ENCODE results near the gene TAB3. TPM values are rescaled to one million over a fixed set of nuclear protein-coding genes. Genes with fewer than 3 reads are reported as not detected.

TAB3 gene
- polyA plus RNA-seq, 1 experiment: 8.6 TPM

DNA sequence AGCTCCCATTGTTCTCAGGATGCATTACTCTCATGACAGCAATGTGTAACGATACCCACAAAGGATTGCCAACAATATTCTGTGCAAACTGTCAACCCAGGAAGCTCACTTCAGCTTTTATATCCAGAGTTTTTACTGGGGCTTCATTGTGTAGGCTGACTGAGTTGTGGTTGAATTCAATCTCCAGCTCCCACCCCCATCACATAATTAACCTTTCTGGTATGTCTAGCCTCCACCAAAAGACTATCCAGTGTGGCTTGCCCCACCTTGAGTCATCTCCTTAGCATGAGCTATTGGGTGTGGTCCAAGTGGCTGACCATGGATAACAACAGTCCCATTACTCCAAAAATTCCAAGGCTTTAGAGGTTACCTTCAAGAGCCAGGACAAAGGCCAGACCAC, 17.7 kb upstream of the TAB3 start:
- H3K36me3 ChIP-seq (ENCODE audit: control insufficient read depth, insufficient read depth, low read length): no peaks in the 10 kb centered on the region
- TF ChIP-seq, protein P1, sequence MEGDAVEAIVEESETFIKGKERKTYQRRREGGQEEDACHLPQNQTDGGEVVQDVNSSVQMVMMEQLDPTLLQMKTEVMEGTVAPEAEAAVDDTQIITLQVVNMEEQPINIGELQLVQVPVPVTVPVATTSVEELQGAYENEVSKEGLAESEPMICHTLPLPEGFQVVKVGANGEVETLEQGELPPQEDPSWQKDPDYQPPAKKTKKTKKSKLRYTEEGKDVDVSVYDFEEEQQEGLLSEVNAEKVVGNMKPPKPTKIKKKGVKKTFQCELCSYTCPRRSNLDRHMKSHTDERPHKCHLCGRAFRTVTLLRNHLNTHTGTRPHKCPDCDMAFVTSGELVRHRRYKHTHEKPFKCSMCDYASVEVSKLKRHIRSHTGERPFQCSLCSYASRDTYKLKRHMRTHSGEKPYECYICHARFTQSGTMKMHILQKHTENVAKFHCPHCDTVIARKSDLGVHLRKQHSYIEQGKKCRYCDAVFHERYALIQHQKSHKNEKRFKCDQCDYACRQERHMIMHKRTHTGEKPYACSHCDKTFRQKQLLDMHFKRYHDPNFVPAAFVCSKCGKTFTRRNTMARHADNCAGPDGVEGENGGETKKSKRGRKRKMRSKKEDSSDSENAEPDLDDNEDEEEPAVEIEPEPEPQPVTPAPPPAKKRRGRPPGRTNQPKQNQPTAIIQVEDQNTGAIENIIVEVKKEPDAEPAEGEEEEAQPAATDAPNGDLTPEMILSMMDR (IDR thresholded peaks at IDR 0.05; ENCODE audit: insufficient read depth, low read depth, low read length): no peak
- CTCF ChIA-PET: no interaction called here
- peak; percentile 26 for DNase-seq (ENCODE audit: low read depth)
- no peaks in the 10 kb centered on the region for H3K27me3 ChIP-seq (ENCODE audit: control insufficient read depth, insufficient read depth, low read length)
- POLR2A ChIA-PET: no interaction called here
- H3K4me3 ChIP-seq (ENCODE audit: low read depth, low read length): no peak overlapping the region

DNA sequence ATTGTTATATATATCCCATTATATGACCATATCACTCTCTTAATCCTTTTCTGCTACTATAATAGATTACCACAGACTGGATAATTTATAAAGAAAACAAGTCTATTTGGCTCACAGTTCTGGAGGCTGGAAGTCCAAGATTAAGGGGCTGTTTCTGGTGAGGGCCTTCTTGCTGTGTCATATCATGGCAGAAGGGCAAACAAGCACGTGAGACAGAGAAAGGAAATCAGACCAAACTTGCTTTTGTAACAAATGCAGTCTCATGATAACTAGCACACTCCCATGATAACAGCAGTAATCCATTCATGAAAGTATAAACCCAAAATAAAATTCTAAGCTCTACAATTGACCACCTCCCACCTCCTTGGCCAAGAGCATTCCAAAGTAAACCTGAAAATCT, 16.3 kb upstream of the TAB3 start:
- Histone ChIP-seq H3K4me3 (ENCODE audit: low read depth, low read length) (no peak overlapping the region), H3K27me3 (ENCODE audit: control insufficient read depth, insufficient read depth, low read length) (no peaks in the 10 kb centered on the region), H3K36me3 (ENCODE audit: control insufficient read depth, insufficient read depth, low read length) (no peaks in the 10 kb centered on the region)
- ChIA-PET POLR2A (no interaction called here), CTCF (no interaction called here)
- TF ChIP-seq, protein P1 (IDR thresholded peaks at IDR 0.05; ENCODE audit: insufficient read depth, low read depth, low read length): no peak
- no peak for DNase-seq (ENCODE audit: low read depth)

DNA sequence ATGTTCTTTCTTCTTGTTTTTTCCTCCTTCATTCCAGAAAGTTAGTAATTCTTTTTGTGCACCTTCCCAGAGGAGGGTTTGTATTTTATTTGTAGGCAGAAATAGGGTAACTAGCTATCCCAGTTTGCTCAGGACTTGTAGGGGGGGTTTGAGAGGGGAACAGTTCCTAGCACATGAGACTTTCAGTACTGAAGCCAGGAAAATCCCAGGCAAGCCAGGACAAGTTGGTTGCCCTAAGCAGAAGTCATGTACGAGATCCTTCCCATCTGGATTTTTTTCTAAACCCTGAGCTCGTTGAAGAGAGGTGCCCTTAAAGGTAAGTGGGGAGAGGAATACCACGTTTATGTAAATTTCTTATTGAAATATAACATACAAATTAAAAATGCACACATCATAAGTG, 15.6 kb upstream of the TAB3 start:
- Histone ChIP-seq H3K36me3 (ENCODE audit: control insufficient read depth, insufficient read depth, low read length) (no peaks in the 10 kb centered on the region), H3K27me3 (ENCODE audit: control insufficient read depth, insufficient read depth, low read length) (no peaks in the 10 kb centered on the region), H3K4me3 (ENCODE audit: low read depth, low read length) (no peak overlapping the region)
- no peak for DNase-seq (ENCODE audit: low read depth)
- TF ChIP-seq, protein P1 (IDR thresholded peaks at IDR 0.05; ENCODE audit: insufficient read depth, low read depth, low read length): no peak
- ChIA-PET CTCF (no interaction called here), POLR2A (no interaction called here)

DNA sequence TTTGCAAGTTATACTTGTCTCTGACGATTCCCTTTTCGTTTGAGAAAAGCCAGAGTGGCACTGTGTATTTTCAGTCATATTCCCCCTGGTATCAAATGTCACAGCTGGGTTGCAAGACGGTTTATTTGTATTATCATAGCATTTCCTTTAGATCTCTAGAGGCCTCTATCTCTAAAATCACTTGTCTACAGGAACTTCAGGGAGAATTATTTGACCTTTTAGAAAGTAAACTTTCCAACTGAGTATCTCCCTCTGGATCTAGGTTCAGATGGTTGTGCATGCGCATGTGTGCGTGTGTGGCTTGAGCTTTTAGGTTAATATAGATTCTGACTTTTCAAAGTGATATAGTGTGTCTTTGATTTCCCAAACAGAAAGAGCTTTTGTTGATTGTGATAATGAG, 15.1 kb upstream of the TAB3 start:
- Histone ChIP-seq H3K27me3 (ENCODE audit: control insufficient read depth, insufficient read depth, low read length) (no peaks in the 10 kb centered on the region), H3K36me3 (ENCODE audit: control insufficient read depth, insufficient read depth, low read length) (no peaks in the 10 kb centered on the region), H3K4me3 (ENCODE audit: low read depth, low read length) (no peak overlapping the region)
- TF ChIP-seq, protein P1 (IDR thresholded peaks at IDR 0.05; ENCODE audit: insufficient read depth, low read depth, low read length): no peak
- ChIA-PET POLR2A (no interaction called here), CTCF (no interaction called here)
- no peak for DNase-seq (ENCODE audit: low read depth)

DNA sequence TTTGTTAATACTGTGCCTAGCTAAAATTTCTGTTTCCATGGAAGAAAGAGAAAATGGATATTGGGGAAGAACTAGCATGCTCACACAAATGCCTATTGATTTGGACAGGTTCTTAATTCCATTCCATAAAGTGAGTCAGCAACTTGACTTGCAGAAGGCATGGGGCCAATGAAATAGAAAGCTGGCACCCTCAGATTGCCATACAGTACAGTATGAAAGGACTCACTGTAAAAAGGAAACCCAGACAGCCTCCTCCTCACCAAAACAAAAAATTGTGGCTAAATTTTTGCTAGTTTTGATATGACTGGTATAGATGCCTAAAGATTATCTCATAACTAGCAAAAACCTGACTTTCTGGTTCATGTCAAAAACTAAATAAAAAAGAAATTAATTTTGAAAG, 11.2 kb upstream of the TAB3 start:
- POLR2A ChIA-PET: no interaction called here
- Histone ChIP-seq H3K4me3 (ENCODE audit: low read depth, low read length) (no peak overlapping the region), H3K36me3 (ENCODE audit: control insufficient read depth, insufficient read depth, low read length) (no peaks in the 10 kb centered on the region), H3K27me3 (ENCODE audit: control insufficient read depth, insufficient read depth, low read length) (no peaks in the 10 kb centered on the region)
- DNase-seq (ENCODE audit: low read depth): no peak
- TF ChIP-seq, protein P1 (IDR thresholded peaks at IDR 0.05; ENCODE audit: insufficient read depth, low read depth, low read length): no peak
- CTCF ChIA-PET: no interaction called here
